ENCODE measurements around the gene ALPG. TPM values are rescaled to one million over a fixed set of nuclear protein-coding genes. Genes with fewer than 3 reads are reported as not detected.
"Not testable (repeated sequence)": the region's sequence is repeated elsewhere in the genome, so short reads cannot be mapped to it uniquely, and the experiment has no call there.

The ALPG gene
- total RNA-seq, 1 donor from 2014 or later = not detected

- DNase-seq (ENCODE audit: extremely low spot score, unreplicated experiment) = no peak
- no peak overlapping the region for H3K27ac Mint-ChIP-seq (ENCODE audit: unreplicated experiment)
- H3K4me3 Mint-ChIP-seq (ENCODE audit: unreplicated experiment) = no peak overlapping the region
- no peaks in the 10 kb centered on the region for H3K9me3 Mint-ChIP-seq (ENCODE audit: unreplicated experiment)
- no peaks in the 10 kb centered on the region for H3K36me3 Mint-ChIP-seq (ENCODE audit: unreplicated experiment)
- H3K4me1 Mint-ChIP-seq (ENCODE audit: unreplicated experiment) = peaks cover 12% of the 10 kb centered on the region
- no peak for TF ChIP-seq CTCF (IDR thresholded peaks at IDR 0.05)
- peaks cover under 1% of the 10 kb centered on the region for H3K27me3 Mint-ChIP-seq (ENCODE audit: unreplicated experiment)
Measured at GRCh38 chr2:232369126-232369951, 37.3 kb upstream of the ALPG start.

- not testable (repeated sequence) for H3K27ac Mint-ChIP-seq (ENCODE audit: unreplicated experiment); H3K9me3 Mint-ChIP-seq (ENCODE audit: unreplicated experiment); DNase-seq (ENCODE audit: extremely low spot score, unreplicated experiment); H3K4me1 Mint-ChIP-seq (ENCODE audit: unreplicated experiment); H3K4me3 Mint-ChIP-seq (ENCODE audit: unreplicated experiment); H3K27me3 Mint-ChIP-seq (ENCODE audit: unreplicated experiment); H3K36me3 Mint-ChIP-seq (ENCODE audit: unreplicated experiment)
Measured at GRCh38 chr2:232370007-232370406, 36.6 kb upstream of the ALPG start.

GRCh38 chr2:232372231-232373208, 34.1 kb upstream of the ALPG start:
- no peak for DNase-seq (ENCODE audit: extremely low spot score, unreplicated experiment)
- Mint-ChIP-seq H3K4me1 (ENCODE audit: unreplicated experiment) (no peaks in the 10 kb centered on the region), H3K4me3 (ENCODE audit: unreplicated experiment) (no peak overlapping the region), H3K36me3 (ENCODE audit: unreplicated experiment) (no peaks in the 10 kb centered on the region), H3K27ac (ENCODE audit: unreplicated experiment) (no peak overlapping the region), H3K9me3 (ENCODE audit: unreplicated experiment) (no peaks in the 10 kb centered on the region), H3K27me3 (ENCODE audit: unreplicated experiment) (peaks cover 2% of the 10 kb centered on the region)
- TF ChIP-seq CTCF (IDR thresholded peaks at IDR 0.05) = no peak

GRCh38 chr2:232374356-232374755, 32.3 kb upstream of the ALPG start:
- peaks cover 2% of the 10 kb centered on the region for H3K27me3 Mint-ChIP-seq (ENCODE audit: unreplicated experiment)
- no peaks in the 10 kb centered on the region for H3K36me3 Mint-ChIP-seq (ENCODE audit: unreplicated experiment)
- H3K27ac Mint-ChIP-seq (ENCODE audit: unreplicated experiment) = no peak overlapping the region
- no peak for TF ChIP-seq CTCF (IDR thresholded peaks at IDR 0.05)
- H3K9me3 Mint-ChIP-seq (ENCODE audit: unreplicated experiment) = no peaks in the 10 kb centered on the region
- no peaks in the 10 kb centered on the region for H3K4me1 Mint-ChIP-seq (ENCODE audit: unreplicated experiment)
- DNase-seq (ENCODE audit: extremely low spot score, unreplicated experiment) = no peak
- no peak overlapping the region for H3K4me3 Mint-ChIP-seq (ENCODE audit: unreplicated experiment)

- Mint-ChIP-seq H3K27ac (ENCODE audit: unreplicated experiment) (no peak overlapping the region), H3K4me3 (ENCODE audit: unreplicated experiment) (no peak overlapping the region), H3K27me3 (ENCODE audit: unreplicated experiment) (peaks cover 2% of the 10 kb centered on the region), H3K36me3 (ENCODE audit: unreplicated experiment) (no peaks in the 10 kb centered on the region), H3K9me3 (ENCODE audit: unreplicated experiment) (no peaks in the 10 kb centered on the region), H3K4me1 (ENCODE audit: unreplicated experiment) (no peaks in the 10 kb centered on the region)
- DNase-seq (ENCODE audit: extremely low spot score, unreplicated experiment) = no peak
- TF ChIP-seq CTCF (IDR thresholded peaks at IDR 0.05) = no peak
Measured at GRCh38 chr2:232375164-232375563, 31.5 kb upstream of the ALPG start.

All from osteocyte (in vitro differentiated cells).